HG03064 (cell line): ENCODE measurements around the gene GRB10.

ENCODE experiments used
- ATAC-seq: cut with Tn5 transposase; IDR thresholded peaks from one replicate; pipeline ENCODE4 v1.9.1; 2021; ENCODE audit warnings: low read depth; ENCODE audit not compliant: unreplicated experiment

Gene GRB10

GRCh38 chr7:50660040-50660829, 122.5 kb downstream of the GRB10 start:
- ATAC-seq, result no peak

GRCh38 chr7:50659329-50659965, 123.2 kb downstream of the GRB10 start:
- ATAC-seq, result no peak

- ATAC-seq, result no peak
Measured at GRCh38 chr7:50658696-50659095, 124.0 kb downstream of the GRB10 start.

DNA sequence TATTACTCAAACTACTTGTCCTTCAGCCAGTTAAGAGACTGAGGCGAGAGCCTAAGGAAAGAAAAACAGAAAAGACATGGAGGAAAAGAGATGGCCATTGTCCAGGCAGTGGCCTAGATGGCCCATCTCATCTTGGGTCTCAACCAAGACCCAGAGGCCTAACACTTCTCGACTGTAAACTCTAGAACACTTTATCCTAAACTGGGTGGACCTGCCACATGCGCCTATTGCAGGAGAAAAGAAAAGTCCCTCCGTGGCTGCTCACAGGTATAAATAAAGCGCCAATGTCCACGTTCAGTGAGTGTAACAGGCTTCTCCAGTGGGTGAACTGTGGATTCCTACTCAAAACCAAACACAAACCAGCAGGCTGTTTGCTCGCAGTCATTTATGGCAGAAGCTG, 124.8 kb downstream of the GRB10 start:
- no peak for ATAC-seq

GRCh38 chr7:50657341-50657873, 125.3 kb downstream of the GRB10 start:
- ATAC-seq, result no peak

DNA sequence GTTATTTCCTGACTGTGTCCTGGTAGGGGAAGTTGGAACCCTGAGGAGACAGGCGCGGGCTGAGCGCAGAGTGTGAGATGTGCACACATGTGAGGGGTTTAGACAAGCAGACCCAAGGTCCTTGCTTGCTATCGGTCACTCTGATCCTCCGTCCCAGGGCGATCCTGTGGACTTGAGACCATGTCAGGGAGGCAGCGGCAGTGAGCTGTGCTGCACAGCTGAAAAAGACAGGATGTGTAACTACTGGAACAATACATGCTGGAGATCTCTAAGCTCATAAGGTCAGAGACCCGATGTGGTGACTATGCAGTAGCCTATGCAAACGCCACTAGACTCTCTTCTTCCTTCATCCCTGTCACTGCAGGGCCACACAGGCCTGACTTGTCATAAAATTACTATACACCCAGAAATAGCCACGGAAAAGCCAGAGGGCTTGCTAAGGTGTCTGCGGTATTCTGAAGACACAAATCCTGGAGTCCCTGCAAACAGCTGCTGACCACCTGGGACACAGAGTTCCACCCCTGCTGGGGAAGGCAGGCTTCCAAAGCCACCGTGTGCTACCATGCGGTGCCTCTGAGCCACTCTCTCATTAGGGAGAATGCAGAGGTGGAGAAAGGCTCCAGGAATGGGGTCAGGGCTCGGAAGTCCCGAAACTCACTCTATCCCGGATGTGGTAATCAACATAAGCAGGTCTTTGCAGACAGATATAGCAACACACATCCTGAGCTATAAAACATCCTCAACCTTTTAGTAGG, 126.4 kb downstream of the GRB10 start:
- no peak for ATAC-seq

DNA sequence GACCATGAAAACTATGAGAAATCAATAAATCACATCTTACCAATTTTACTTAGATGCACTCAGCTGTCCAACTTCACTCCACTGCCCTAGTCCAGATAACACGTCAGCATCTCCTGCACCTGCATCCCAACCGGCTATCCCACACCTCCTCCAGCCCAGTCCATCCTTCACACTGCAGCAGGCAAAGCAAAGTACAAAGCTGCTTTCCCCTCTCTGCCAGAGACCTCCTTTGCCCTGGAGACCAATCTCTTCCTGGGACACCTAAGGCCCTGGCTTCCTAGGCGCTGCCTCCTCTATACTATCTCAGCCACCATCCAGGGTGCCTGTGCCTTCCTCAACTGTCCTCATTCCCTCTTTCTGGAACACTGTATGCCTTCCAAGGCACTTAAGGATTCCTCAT, 127.2 kb downstream of the GRB10 start:
- no peak for ATAC-seq

DNA sequence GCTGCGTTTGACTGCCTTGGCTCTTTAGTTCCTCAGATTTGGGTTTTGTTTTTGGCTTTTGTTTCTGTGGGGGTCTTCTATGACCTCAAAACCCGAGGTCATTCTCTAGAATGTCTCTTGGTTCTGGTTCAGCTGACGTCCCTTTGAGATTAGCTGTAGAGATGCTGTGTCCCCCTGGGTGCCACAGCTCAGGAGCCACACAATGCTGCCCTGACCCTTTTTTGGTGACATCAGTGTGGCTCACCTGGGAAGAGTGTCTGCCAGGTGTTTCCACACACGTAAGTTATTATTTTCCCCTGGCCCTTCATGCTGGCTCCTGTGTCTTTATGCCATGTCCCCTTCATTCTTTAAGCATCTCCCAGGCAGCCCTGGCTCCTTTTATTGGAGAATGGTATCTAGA, 127.7 kb downstream of the GRB10 start:
- no peak for ATAC-seq

GRCh38 chr7:50653981-50654425, 128.7 kb downstream of the GRB10 start:
- ATAC-seq, result no peak

DNA sequence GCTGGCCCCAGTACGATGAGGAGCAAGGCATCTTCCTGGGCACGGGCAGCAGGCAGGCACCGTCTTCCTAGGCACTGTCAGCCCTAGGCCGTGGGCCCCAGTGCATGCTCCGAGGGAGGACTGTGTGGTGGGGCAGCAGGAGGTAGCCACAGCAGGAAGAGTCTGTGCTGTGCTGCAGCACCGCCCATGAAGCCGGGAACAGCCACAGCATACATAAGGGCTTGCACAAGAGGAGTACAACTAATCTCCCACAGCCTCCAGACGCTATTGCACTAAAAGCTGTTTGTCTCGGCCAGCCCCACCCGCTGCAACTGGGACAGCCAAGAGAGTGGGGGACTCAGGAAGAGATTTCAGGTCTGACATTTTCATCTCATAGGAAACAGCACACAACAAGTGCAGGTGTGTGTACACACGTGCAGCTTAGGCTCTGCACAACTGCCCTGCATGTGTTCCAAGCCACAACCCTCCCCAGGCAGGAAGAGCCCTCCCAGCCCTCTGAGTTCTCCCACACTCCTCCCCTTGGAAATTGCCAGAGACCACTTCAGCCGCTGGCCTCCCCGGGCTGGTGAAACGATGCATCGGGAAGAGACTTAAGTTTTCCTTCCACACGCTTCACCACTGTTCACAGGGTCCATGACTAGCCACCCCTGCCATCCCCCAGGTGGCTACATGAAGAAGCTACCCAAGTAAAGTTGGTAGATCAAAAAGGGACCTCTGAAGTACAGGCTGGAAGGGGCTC, 129.4 kb downstream of the GRB10 start:
- no peak for ATAC-seq

DNA sequence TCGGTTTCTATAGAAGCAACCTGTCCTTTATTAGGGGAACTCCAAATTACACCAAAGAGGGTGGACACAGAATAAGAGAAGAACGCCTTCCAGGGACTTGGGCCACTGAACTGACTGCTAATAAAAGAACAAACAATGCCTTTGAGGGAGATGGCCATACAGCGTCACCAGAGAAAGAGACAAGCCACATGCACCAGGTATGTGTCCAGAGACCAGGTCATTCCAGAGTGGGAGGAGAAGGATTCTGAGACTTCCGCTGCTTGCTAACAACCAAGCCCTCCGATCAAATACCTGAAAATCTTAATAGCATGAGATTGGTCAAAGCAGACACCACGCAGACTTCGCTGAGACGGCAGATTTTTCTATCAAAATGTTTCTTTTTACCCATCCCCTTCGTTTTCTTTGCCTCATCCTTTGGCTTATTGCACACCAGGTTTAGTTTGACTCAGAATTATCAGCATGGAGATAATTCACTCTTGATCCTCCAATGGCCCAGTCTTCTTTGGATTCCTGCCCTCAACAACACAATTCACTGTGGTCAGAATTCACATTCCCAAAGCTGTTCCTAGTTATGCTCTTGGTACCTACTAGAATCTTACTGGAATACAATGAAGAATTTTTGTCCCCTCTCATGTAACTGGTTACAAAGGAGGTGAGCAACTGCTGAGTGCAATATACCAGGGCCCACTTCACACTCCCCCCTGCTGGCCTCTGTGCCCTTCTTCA, 130.1 kb downstream of the GRB10 start:
- no peak for ATAC-seq

DNA sequence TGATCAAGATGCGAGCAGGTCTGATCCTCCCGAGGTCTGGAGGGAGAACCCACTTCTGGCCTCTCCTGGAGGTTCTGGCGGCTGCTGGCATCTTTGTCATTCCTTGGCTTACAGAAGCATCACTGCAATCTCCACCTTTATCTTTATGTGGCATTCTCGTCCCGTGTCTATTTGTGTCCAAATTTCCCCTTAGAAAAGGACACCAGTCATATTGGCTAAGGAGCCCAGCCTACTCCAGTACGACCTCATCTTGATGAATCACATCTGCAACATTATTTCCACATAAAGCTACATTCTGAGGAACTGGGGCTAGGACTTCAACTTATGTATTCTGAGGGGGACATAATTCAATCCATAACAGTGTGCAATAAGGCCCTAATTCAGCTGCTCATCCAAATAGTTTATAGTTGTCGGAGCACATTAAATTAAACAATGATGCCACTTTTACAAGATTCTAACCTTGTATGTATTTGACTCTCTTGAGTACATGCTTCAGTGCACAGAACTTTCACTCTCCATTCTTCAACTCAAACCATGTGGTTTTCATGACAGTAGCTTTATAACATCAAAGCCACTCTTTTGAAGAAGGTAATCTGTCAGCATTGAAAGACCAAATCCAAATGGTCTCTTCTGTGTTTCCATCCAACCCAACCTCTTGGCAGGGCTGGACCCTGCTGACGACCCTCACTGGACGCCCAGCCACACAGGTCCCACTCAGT, 131.3 kb downstream of the GRB10 start:
- ATAC-seq, result peak; percentile 88

DNA sequence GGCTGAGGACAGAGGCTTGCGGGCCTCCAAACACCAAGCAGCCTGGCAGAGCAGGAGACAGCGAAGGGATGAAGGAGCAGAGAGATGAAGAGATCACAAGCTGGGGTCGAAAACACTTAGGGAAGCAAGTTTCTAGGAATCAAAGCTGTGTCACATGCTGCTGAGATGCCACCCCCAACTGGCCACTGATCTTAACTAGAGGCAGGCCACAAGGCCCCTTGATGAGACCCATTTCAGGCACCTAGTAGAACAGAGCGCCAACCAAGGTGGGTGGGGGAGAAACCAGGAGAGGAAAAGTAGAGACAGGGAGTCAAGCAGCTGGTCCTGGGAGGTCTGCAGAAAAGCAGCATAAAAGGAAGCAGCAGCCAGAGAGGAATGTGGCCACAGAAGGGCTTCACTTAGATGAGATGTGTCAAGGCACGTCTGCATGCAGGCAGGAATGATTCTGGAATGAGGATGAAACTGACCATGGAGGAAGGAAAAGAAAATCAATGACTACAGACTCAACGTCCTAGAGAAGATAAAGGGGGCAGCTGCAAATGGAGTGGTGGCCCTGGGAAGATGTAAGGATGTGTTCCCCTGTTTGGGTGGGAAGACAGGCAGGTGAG, 132.5 kb downstream of the GRB10 start:
- ATAC-seq, result no peak

- ATAC-seq, result no peak
Measured at GRCh38 chr7:50649259-50649885, 133.3 kb downstream of the GRB10 start.

DNA sequence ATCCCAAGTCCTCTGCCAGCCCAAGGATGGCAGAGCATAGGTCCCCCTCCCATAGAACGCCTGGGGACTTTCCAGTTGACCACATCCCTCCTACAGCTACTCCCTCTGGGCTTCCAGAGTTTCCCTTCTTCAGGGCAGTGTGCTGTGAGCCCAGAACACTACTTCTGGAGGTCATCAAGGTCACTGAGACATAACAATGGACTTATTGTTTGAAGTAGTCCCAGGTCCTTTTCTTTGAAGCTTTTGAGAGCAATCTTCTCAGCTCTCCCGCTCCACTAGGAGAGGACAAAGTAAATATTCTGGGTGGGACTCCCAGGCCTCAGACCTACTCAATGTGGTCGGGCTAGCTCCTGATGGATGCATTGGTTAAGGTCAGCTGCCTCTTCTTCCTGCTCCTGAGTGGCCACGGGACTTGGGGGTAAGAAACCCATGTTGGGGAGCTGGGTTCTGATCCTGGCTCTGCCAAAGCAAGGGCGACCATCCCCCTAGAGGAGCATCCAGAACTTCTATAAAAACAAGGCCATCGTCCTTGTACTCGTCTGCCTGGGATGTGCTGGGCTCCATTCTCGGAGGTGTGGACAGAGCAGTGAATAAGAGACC, 134.0 kb downstream of the GRB10 start:
- ATAC-seq, result no peak

- ATAC-seq, result no peak
Measured at GRCh38 chr7:50648076-50648475, 134.6 kb downstream of the GRB10 start.

DNA sequence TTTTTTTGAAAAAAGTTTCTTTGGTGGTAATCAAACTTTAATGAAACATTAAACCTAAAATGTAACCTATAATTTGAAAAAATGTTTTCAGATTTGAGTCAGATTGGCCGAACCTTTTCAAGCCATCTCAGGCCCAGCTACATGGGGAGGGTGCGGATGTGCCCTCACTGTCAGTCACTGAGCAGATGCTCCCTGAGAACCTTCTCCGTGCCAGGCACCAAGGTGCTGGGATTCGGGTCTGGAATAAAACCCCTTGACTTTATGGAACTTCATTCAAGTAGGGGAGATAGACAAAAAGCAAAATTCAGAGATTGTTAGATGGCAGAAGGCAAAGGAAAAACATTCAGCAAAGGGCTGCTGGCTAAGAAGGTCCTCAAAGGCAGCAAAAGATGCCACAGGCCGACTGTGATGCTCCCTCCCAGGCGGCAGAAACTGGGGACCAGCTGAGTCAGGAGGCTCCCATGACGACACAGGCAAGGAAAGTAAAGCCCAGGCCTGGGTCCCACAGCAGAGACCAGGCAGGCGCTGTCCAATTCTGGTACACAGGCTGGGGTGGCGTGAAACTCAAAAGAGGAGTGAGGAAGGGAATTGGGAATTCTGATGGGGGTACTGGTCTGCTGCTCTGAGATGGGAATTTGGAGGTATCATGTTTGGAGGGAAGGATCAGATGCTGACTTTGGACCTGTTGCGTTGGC, 135.3 kb downstream of the GRB10 start:
- ATAC-seq, result no peak
